Astrocyte of the spinal cord (primary cell): ENCODE measurements around the gene RAB3IP.

Source experiments
- DNase-seq: peaks from one replicate; pipeline ENCODE4 v3.0.0; 2011; ENCODE audit warnings: low read depth, low spot score
- H3K4me3 ChIP-seq: 2 replicates; pipeline ENCODE4 v1.5.1; 2011; ENCODE audit warnings: low read depth, mild to moderate bottlenecking, low read length, moderate library complexity
- in situ Hi-C: cut with HindIII; loops from 2 replicates; pipeline ENCODE4 v1.10.0; 2017; ENCODE audit warnings: low sequenced_read_pairs
- TF ChIP-seq, protein P1 (sequence below): IDR thresholded peaks from 2 replicates; pipeline ENCODE4 v1.5.1; 2012; ENCODE audit warnings: low read depth, mild to moderate bottlenecking, low read length, inconsistent platforms

Gene RAB3IP

DNA sequence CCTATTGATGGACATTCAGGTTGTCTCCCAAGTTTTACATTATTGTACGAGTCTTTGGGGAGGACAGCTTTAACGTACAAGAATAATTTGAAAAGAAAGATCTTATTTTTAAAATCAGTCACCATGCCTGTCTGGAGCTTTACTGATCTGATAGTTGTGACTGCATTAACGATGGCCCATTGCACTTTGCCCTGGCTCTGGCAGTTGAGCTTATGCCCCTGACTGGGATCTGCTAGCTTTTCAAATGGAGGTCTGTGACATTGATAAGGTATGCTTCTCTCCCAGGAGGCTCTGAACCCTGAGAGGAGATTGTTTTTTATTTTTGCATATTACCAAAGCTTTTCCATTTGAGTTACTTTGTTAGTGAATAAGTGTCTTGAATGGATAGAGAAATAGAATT lies 17.9 kb upstream of the RAB3IP start:
- in situ Hi-C loops: no loop called here
- DNase-seq: no peak
- H3K4me3 ChIP-seq: no peak overlapping the region
- TF ChIP-seq, protein P1, sequence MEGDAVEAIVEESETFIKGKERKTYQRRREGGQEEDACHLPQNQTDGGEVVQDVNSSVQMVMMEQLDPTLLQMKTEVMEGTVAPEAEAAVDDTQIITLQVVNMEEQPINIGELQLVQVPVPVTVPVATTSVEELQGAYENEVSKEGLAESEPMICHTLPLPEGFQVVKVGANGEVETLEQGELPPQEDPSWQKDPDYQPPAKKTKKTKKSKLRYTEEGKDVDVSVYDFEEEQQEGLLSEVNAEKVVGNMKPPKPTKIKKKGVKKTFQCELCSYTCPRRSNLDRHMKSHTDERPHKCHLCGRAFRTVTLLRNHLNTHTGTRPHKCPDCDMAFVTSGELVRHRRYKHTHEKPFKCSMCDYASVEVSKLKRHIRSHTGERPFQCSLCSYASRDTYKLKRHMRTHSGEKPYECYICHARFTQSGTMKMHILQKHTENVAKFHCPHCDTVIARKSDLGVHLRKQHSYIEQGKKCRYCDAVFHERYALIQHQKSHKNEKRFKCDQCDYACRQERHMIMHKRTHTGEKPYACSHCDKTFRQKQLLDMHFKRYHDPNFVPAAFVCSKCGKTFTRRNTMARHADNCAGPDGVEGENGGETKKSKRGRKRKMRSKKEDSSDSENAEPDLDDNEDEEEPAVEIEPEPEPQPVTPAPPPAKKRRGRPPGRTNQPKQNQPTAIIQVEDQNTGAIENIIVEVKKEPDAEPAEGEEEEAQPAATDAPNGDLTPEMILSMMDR: no peak

DNA sequence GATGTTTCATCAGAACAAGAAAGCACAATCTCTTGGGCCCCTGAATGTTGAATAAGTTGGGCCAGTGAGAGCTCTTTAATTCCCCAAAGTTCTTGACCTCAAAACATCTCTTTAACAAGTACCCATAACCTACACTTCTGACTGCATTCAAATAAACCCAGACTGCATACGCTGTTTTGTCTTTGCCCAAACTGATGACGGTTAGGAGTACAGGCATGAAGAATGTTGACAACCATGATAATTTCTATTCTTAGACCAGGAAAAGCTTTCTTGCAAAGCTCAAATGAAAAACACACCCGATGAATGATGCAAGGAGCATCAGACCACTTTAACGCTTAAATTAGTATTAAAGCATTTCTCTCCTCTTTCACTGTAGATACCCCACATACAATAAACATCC lies 11.7 kb upstream of the RAB3IP start:
- DNase-seq: no peak
- TF ChIP-seq, protein P1: no peak
- H3K4me3 ChIP-seq: no peak overlapping the region
- in situ Hi-C loops: no loop called here

DNA sequence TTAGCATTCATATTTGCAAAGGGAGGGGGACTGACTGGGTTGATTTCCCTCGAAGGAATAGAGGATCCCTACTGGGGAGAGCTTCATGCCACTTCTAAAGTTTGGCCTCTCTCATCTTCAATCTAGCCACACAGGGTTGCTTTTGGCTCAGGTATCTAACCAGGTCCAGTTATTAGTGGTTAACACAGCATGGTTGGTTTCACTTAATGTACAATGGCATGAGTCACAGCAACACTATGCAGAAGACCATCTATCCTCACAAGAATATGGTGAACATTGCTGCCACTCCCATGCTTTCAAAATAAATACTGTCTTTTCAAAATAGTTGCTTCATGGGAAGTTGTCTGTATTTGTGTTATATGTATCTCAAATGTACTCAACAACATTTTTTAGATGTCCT lies 6.6 kb upstream of the RAB3IP start:
- TF ChIP-seq, protein P1: no peak
- DNase-seq: peak; percentile 81
- H3K4me3 ChIP-seq: no peak overlapping the region
- in situ Hi-C loops: no loop called here

DNA sequence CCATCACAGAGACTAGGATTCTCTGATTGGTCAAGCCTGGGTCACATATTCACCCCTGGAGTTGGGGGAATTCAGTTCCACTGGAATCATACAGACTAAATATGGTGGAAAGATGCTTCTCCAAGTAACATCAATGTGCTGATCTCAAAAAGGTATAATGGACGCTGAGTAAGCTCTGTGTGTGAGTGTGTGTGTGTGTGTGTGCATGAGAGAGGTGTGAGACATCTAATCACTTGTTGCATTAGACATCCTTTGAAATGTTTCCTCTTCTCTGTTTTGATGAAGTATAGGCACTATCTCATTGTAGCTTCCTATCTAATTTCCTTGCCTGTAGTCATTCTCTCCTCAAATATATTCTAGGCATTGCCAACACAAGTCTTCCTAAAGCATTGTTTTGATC lies 5.0 kb upstream of the RAB3IP start:
- DNase-seq: no peak
- TF ChIP-seq, protein P1: no peak
- in situ Hi-C loops: no loop called here
- H3K4me3 ChIP-seq: no peak overlapping the region

DNA sequence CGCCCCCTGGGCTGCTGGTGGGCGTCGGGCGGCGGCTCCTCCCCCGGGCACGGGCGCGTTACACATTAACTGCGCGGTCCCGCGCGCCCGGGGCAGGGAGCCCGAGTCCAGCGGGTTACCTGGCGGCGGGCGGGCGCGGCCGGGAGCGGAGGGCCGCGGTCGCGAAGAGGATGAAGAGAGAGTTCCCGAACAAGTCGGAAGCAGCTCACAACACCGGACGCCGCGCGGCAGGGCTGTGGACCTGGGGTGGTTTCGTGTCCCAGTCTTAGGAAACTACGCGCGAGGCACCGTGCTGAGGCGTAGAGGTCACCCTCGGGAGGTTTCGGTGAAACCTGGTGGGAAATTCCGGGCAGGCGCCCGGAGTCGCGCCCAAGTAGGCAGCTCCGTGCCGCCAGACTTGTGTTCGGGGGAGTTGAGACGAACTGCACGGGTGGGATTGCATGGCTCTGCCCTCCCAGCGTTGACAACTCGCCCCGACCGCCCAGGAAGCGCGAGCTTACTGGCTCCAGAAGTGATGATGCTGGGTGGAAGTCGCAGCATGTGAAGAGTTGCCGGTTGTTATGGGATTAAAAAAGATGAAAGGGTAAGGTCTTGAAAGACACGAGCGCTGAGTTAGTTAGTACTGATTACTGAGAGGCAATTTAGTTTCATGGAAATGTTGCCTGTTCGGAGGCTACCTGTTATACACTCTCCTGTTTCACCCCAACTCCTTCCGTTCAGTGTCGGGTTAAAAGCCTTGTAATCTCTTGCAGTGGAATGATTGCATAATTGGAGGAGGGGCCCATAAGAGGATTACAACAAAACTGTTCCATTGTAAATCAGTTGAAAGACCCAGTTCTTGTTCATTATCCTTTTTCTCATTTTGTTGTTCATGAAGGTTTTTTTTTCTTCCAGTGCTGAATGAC lies 879 bp downstream of the RAB3IP start:
- TF ChIP-seq, protein P1: no peak
- DNase-seq: peak; percentile 38
- peak overlapping the region; percentile 75 for H3K4me3 ChIP-seq
- in situ Hi-C loops: no loop called here

DNA sequence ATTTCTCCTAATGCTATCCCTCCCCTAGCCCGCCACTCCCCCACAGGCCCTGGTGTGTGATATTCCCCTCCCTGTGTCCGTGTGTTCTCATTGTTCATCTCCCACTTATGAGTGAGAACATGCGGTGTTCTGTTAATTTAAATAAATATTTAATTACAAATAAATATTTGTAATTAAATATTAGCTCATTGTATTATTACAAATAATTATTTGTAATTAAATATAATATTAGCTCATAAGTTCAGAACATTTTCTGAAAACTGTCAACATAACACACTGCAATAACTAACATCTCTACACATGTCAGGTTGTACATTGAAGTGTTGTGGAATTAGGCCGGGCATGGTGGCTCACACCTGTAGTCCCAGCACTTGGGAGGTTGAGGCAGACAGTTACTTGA lies 5.4 kb downstream of the RAB3IP start:
- TF ChIP-seq, protein P1: no peak
- in situ Hi-C loops: no loop called here
- H3K4me3 ChIP-seq: no peak overlapping the region
- DNase-seq: no peak
